Measurements from ENCODE around the gene RNU5B-1.

RNU5B-1 gene

DNA sequence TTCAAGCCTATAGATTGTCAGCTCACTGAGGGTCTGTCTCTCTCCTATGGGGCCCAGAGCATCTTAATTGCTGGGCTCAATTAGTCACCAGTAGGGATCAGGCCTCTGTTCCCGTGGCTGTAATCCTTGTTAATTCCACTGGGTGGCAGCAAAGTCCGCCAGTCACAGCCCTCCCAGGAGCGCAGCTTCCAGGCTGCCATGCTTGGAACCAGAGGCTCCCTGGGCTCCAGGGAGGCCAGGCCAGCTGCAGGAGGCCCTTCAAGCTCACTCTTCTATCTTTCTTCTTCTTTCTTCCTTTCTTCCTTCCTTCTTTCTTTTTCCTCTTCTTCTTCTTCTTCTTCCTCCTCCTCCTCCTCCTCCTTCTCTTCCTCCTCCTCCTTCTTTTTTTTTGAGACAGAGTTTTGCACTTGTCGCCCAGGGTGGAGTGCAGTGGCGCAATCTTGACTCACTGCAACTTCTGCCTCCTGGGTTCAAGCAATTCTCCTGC, 14.4 kb downstream of the RNU5B-1 start:
- Histone ChIP-seq H2AFZ (ENCODE audit: low read depth, low read length) (no peak overlapping the region), H3K4me2 (ENCODE audit: low read length) (0 out of 2 replicates have a peak overlapping the region, but pooled peaks have one; percentile 2), H3K36me3 (replicated peaks; ENCODE audit: low read depth, low read length) (no peaks in the 10 kb centered on the region), H3K27me3 (ENCODE audit: low read depth, low read length) (peaks cover 30% of the 10 kb centered on the region), H4K20me1 (ENCODE audit: insufficient read depth, low read length) (no peaks in the 10 kb centered on the region), H3K9ac (ENCODE audit: low read length) (no peak overlapping the region), H3K79me2 (ENCODE audit: low read length) (no peaks in the 10 kb centered on the region), H3K4me1 (ENCODE audit: low read length) (no peaks in the 10 kb centered on the region), H3K4me3 (ENCODE audit: low read length) (no peak overlapping the region), H3K9me3 (ENCODE audit: insufficient read depth, low read length) (no peaks in the 10 kb centered on the region), H3K27ac (ENCODE audit: low read length) (no peak overlapping the region)
- no peak for TF ChIP-seq EZH2phosphoT487 (IDR thresholded peaks at IDR 0.05; ENCODE audit: low read depth)
- TF ChIP-seq, protein P1, sequence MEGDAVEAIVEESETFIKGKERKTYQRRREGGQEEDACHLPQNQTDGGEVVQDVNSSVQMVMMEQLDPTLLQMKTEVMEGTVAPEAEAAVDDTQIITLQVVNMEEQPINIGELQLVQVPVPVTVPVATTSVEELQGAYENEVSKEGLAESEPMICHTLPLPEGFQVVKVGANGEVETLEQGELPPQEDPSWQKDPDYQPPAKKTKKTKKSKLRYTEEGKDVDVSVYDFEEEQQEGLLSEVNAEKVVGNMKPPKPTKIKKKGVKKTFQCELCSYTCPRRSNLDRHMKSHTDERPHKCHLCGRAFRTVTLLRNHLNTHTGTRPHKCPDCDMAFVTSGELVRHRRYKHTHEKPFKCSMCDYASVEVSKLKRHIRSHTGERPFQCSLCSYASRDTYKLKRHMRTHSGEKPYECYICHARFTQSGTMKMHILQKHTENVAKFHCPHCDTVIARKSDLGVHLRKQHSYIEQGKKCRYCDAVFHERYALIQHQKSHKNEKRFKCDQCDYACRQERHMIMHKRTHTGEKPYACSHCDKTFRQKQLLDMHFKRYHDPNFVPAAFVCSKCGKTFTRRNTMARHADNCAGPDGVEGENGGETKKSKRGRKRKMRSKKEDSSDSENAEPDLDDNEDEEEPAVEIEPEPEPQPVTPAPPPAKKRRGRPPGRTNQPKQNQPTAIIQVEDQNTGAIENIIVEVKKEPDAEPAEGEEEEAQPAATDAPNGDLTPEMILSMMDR (IDR thresholded peaks at IDR 0.05; ENCODE audit: low read depth, low read length), result peak; percentile 89

DNA sequence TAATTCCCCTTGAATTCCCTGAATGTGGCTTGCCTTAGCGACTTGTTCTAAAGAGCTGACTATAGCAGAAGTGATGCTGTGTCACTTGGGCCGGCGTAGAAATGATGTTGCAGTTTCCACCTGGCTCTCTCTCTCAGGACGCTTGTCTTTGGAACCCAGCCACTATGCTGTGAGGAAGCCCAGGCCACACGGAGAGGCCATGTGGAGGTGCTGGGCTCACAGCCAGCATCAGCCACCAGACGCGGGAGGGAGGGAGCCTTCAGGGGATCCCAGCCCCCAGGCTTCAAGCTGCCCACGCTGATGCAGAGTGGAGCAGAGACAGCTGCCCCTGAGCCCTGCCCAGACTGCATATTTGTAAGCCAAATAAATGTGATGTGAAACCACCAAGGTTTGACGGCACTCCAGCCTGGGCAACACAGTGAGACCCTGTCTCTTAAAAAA, 18.6 kb downstream of the RNU5B-1 start:
- Histone ChIP-seq H3K36me3 (replicated peaks; ENCODE audit: low read depth, low read length) (no peaks in the 10 kb centered on the region), H3K27me3 (ENCODE audit: low read depth, low read length) (peaks cover 30% of the 10 kb centered on the region), H3K79me2 (ENCODE audit: low read length) (no peaks in the 10 kb centered on the region), H4K20me1 (ENCODE audit: insufficient read depth, low read length) (no peaks in the 10 kb centered on the region), H3K27ac (ENCODE audit: low read length) (no peak overlapping the region), H3K9ac (ENCODE audit: low read length) (no peak overlapping the region), H3K4me2 (ENCODE audit: low read length) (no peak overlapping the region), H2AFZ (ENCODE audit: low read depth, low read length) (no peak overlapping the region), H3K4me1 (ENCODE audit: low read length) (peaks cover 3% of the 10 kb centered on the region), H3K9me3 (ENCODE audit: insufficient read depth, low read length) (no peaks in the 10 kb centered on the region), H3K4me3 (ENCODE audit: low read length) (no peak overlapping the region)
- TF ChIP-seq, protein P1 (IDR thresholded peaks at IDR 0.05; ENCODE audit: low read depth, low read length), result no peak
- TF ChIP-seq EZH2phosphoT487 (IDR thresholded peaks at IDR 0.05; ENCODE audit: low read depth), result no peak

DNA sequence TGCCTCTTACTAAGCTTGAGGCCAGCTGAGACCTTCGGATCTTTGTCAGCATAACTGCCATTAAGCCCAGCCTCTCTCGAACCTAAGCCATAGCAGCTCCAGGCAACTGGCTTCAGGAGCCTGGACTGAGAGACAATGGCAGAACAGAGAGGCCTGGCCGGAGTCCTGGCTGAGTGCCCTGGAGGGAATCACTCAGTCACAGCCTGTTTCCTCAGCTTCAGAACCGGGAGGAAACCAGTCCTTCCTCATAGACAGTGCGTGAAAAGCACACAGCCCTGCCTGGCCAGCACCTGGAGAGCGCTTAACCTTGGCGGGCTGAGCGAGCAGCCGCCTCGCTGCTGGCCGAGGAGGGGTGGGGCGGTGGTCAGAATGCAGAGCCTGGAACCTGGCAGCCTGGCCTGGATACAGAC, 21.6 kb downstream of the RNU5B-1 start:
- Histone ChIP-seq H3K4me2 (ENCODE audit: low read length) (no peak overlapping the region), H4K20me1 (ENCODE audit: insufficient read depth, low read length) (no peaks in the 10 kb centered on the region), H3K27ac (ENCODE audit: low read length) (no peak overlapping the region), H3K4me3 (ENCODE audit: low read length) (no peak overlapping the region), H3K4me1 (ENCODE audit: low read length) (peaks cover 5% of the 10 kb centered on the region), H3K27me3 (ENCODE audit: low read depth, low read length) (peaks cover 16% of the 10 kb centered on the region), H3K9ac (ENCODE audit: low read length) (no peak overlapping the region), H3K79me2 (ENCODE audit: low read length) (no peaks in the 10 kb centered on the region), H3K36me3 (replicated peaks; ENCODE audit: low read depth, low read length) (no peaks in the 10 kb centered on the region), H3K9me3 (ENCODE audit: insufficient read depth, low read length) (no peaks in the 10 kb centered on the region), H2AFZ (ENCODE audit: low read depth, low read length) (no peak overlapping the region)
- TF ChIP-seq, protein P1 (IDR thresholded peaks at IDR 0.05; ENCODE audit: low read depth, low read length), result no peak
- no peak for TF ChIP-seq EZH2phosphoT487 (IDR thresholded peaks at IDR 0.05; ENCODE audit: low read depth)

DNA sequence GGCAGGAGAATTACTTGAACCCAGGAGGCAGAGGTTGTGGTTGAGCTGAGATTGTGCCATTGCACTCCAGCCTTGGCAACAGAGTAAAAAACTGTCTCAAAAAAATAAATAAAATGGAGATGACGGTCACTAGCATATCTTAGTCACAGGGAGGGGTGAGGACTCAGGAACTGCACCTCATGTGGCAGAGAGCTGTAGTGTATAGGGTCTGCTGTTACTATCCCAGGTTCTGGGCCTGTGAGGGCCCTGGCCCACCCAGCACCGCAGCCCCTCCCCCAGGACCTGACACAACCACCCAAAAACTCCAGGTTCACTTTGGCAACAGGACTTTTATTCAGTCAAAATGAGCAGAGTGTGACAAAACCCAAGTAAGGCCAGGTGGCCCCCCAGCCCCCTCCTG, 22.3 kb downstream of the RNU5B-1 start:
- TF ChIP-seq, protein P1 (IDR thresholded peaks at IDR 0.05; ENCODE audit: low read depth, low read length), result no peak
- no peak for TF ChIP-seq EZH2phosphoT487 (IDR thresholded peaks at IDR 0.05; ENCODE audit: low read depth)
- Histone ChIP-seq H3K79me2 (ENCODE audit: low read length) (no peaks in the 10 kb centered on the region), H3K4me1 (ENCODE audit: low read length) (peaks cover 5% of the 10 kb centered on the region), H3K36me3 (replicated peaks; ENCODE audit: low read depth, low read length) (no peaks in the 10 kb centered on the region), H4K20me1 (ENCODE audit: insufficient read depth, low read length) (no peaks in the 10 kb centered on the region), H3K4me2 (ENCODE audit: low read length) (no peak overlapping the region), H3K9me3 (ENCODE audit: insufficient read depth, low read length) (no peaks in the 10 kb centered on the region), H2AFZ (ENCODE audit: low read depth, low read length) (no peak overlapping the region), H3K9ac (ENCODE audit: low read length) (no peak overlapping the region), H3K4me3 (ENCODE audit: low read length) (no peak overlapping the region), H3K27me3 (ENCODE audit: low read depth, low read length) (peaks cover 9% of the 10 kb centered on the region), H3K27ac (ENCODE audit: low read length) (no peak overlapping the region)

Measured in OCI-LY3 (cell line).